Umbilical cord (tissue), 2 donors: ENCODE data around the gene ZNF101. TPM values are rescaled to one million over a fixed set of nuclear protein-coding genes. Genes with fewer than 3 reads are reported as not detected.

Experiments used
- DNase-seq: peaks from one replicate; pipeline ENCODE4 v3.0.0-alpha.2; 2015; ENCODE audit warnings: low spot score
- total RNA-seq: library from RNA; depleted of rRNA; stranded (reverse); fragments of >200 nt; gene quantifications from one replicate; pipeline ENCODE4 v1.2.3, GENCODE V29; 2014; ENCODE audit warnings: low replicate concordance; ENCODE audit not compliant: insufficient read depth

ZNF101 gene
- total RNA-seq, 1 donor from 2014 or later = 14.2 TPM

- DNase-seq = no peak
Measured at GRCh38 chr19:19710506-19710905, 41.9 kb downstream of the ZNF101 start.

DNA sequence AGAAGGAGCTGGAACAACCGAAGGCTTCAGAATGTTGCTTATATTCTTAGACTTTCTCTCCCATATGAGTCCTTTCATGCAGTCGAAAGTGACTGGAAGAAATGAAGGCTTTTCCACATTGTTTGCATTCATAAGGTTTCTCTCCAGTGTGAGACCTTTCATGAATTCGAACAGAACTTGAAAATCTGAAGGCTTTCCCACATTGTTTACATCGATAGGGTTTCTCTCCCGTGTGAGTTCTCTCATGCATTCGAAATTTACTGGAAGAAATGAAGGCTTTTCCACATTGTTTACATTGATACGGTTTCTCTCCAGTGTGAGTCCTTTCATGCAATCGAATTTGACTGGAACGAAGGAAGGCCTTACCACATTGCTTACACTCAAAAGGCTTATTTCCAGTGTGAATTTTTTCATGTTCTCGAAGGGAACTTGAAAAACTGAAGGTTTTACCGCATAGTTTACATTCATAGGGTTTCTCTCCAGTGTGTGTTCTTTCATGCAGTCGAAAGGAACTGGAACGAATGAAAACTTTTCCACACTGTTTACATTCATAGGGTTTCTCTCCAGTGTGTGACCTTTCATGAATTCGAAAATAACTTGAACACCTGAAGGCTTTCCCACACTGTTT is 42.8 kb downstream of the ZNF101 start:
- no peak for DNase-seq

DNA sequence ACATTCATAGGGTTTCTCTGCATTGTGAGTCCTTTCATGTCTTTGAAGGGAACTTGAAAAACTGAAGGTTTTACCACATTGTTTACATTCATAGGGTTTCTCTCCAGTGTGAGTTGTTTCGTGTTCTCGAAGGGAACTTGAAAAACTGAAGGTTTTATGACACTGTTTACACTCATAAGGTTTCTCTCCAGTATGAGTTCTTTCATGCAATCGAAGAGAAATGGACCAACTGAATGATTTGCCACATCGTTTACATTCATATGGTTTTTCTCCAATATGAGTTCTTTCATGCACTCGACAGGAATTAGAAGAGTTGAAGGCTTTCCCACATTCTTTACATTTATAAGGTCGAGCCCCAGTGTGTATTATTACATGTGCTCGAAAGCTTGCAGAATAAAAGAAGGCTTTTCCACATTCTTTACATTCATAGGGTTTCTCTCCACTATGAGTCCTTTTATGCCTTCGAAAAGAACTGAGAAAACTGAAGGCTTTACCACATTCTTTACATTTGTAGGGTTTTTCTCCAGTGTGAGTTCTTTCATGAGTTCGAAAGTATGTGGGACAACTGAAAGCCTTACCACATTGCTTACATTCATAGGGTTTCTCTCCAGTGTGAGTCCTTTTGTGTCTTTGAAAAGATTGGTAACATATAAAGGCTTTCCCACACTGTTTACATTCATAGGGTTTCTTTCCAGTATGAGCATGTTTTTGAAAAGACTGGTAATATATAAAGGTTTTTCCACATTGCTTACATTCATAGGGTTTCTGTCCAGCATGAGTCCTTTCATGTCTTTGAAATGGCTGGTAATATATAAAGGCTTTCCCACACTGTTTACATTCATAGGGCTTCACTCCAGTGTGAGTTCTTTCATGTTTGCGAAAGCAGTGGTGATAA is 43.5 kb downstream of the ZNF101 start:
- no peak for DNase-seq

DNA sequence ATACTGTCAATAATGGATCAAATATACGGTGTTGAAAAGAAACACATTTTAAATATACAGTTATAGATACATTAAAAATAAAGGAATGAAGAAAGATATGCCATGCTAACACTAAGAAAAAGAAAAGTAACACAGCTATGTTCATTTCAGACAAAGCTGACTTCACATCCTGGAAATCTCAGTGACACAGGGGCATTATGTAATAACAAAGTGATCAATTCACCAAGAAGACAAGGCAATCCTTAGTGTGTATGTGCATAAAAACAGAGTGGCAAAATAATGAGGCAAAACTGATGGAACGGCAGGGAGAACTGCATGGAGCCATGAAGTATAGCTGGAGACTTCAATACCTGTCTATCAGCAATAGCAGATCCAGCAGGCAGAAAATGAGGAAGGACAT is 51.2 kb downstream of the ZNF101 start:
- DNase-seq = no peak

- no peak for DNase-seq
Measured at GRCh38 chr19:19721896-19722295, 53.3 kb downstream of the ZNF101 start.

DNA sequence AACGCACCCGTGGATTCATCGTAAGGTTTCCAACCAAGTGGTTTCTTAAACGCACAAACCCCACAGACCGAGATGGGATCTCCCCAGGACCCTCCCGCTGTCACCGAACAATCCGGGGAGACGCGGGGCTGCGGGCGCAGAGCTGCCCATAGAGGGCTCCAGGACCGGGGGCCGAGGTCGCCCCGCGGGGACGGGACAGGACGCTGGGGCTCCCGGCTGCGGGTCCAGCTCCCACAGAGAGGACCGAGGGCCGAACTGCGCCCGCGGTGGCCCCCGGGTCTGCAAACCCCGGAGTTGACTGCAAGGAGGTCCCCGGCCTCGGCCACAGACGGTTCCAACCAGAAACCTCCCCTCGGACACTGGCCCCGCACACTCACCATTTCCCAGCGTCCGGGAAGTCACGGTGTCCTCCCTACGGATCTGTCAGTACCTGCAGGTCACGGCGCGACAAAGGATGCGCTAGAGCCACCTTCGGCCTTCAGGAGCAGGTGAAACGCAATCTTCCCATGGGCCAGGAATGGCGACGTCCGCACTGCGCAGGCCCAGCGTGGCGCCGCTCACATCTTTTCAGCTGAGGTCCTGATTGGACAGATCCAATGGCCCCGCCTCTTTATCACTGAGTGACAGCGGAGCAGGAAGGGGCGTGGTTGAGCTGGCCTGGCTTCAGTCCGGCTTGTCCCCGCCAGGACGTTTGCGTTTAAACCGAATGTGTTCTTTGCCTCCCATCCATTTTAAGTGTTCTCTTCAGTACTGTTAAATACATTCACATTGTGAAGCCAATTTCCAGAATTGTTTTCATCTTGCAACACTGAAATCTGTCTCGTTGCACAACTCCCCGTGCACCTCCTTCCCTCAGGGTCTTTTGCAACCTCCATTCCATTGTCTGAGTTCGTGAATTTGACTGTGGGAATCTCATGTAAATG is 64.2 kb downstream of the ZNF101 start, which contains the start of gene ZNF14:
ZNF14 (minus strand) TSS at position 534 of the 923 bp plus-strand sequence; CDS start at position 380, 154 bp downstream.
- peak; percentile 97 for DNase-seq

Other genes with a start within 250 kb of the ZNF101 start
- gene TSSK6, start 153.3 kb upstream of the ZNF101 start, total RNA-seq = 1.7 TPM
- 121 TPM for gene NDUFA13, start 152.6 kb upstream of the ZNF101 start, total RNA-seq
- 3.1 TPM for gene YJEFN3, start 139.9 kb upstream of the ZNF101 start, total RNA-seq
- gene CILP2, start 130.6 kb upstream of the ZNF101 start, total RNA-seq = 20.5 TPM
- 10.8 TPM for gene PBX4, start 50.2 kb upstream of the ZNF101 start, total RNA-seq
- 0.48 TPM for gene LPAR2, start 40.6 kb upstream of the ZNF101 start, total RNA-seq
- gene GMIP, start 25.2 kb upstream of the ZNF101 start, total RNA-seq = 7.5 TPM
- gene ATP13A1, start 5.2 kb upstream of the ZNF101 start, total RNA-seq = 89.8 TPM
- gene ZNF14, start 64.3 kb downstream of the ZNF101 start, total RNA-seq = 20.5 TPM
- gene ZNF506, start 152.9 kb downstream of the ZNF101 start, total RNA-seq = 34.4 TPM
- gene ZNF253, start 197.0 kb downstream of the ZNF101 start, total RNA-seq = 10.8 TPM
- 15.9 TPM for gene ZNF93, start 232.1 kb downstream of the ZNF101 start, total RNA-seq